Measurements from ENCODE around the gene BCO1. TPM values are rescaled to one million over a fixed set of nuclear protein-coding genes. Genes with fewer than 3 reads are reported as not detected.
A peak's percentile ranks its signal among the peaks of the same experiment; 100 is the strongest.

The BCO1 gene
- total RNA-seq, 4 donors from 2014 or later = not detected

GRCh38 chr16:81237282-81237681, 1.2 kb upstream of the BCO1 start:
- no peaks in the 10 kb centered on the region for H3K36me3 ChIP-seq
- H3K27ac ChIP-seq = peak overlapping the region; percentile 71 to 83 (median 76)
- ATAC-seq = peak; percentile 99 to 100
- DNase-seq = peak; percentile 84 to 87
- in situ Hi-C loops (cut with MboI; ENCODE audit: low sequenced_read_pairs in 4 of 4) = loop anchor here in 1 of 4 donors (25.0 kb wide), 1 partner anchor 100 kb away; no protein-coding TSS in a partner anchor
- TF ChIP-seq, protein P1, sequence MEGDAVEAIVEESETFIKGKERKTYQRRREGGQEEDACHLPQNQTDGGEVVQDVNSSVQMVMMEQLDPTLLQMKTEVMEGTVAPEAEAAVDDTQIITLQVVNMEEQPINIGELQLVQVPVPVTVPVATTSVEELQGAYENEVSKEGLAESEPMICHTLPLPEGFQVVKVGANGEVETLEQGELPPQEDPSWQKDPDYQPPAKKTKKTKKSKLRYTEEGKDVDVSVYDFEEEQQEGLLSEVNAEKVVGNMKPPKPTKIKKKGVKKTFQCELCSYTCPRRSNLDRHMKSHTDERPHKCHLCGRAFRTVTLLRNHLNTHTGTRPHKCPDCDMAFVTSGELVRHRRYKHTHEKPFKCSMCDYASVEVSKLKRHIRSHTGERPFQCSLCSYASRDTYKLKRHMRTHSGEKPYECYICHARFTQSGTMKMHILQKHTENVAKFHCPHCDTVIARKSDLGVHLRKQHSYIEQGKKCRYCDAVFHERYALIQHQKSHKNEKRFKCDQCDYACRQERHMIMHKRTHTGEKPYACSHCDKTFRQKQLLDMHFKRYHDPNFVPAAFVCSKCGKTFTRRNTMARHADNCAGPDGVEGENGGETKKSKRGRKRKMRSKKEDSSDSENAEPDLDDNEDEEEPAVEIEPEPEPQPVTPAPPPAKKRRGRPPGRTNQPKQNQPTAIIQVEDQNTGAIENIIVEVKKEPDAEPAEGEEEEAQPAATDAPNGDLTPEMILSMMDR (IDR thresholded peaks at IDR 0.05 in 4 of 5, conservative IDR thresholded peaks at IDR 0.05 in 1 of 5) = no peak
- peak in 1 of 2 donors; percentile 11 for TF ChIP-seq POLR2A (IDR thresholded peaks at IDR 0.05)
- no peak overlapping the region for H3K4me3 ChIP-seq
- intact Hi-C loops (cut with DNase I; ENCODE audit: low total_unique reads) = loop anchor here (1.0 to 2.0 kb wide), 3 partner anchors 56 to 160 kb away; partner anchors contain the start of genes C16orf46 and GAN
- no peaks in the 10 kb centered on the region for H3K27me3 ChIP-seq
- H3K9me3 ChIP-seq = no peaks in the 10 kb centered on the region
- peaks cover 10 to 13% of the 10 kb centered on the region in 2 donors for H3K4me1 ChIP-seq

DNA sequence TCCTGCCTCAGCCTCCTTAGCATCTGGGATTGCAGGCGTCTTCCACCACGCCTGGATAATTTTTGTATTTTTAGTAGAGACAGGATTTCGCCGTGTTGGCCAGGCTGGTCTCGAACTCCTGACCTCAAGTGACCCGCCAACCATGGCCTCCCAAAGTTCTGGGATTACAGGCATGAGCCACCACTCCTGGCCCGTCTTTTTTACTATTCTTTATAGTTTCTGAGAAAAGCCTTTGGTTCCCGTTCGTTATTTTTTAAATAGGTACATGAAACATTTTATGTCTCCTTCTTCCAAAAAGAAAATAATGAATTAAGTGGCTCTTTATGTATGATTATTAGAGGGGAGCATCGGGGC, 570 bp upstream of the BCO1 start:
- Histone ChIP-seq H3K27ac (peak overlapping the region; percentile 71 to 83 (median 76)), H3K4me1 (peaks cover 10 to 13% of the 10 kb centered on the region in 2 donors), H3K36me3 (no peaks in the 10 kb centered on the region), H3K4me3 (peak overlapping the region in 2 of 4 donors; percentile 27 to 47), H3K27me3 (no peaks in the 10 kb centered on the region), H3K9me3 (no peaks in the 10 kb centered on the region)
- DNase-seq (no peak), ATAC-seq (no peak)
- intact Hi-C loops (cut with DNase I; ENCODE audit: low total_unique reads) = loop anchor here (1.0 to 2.0 kb wide), 3 partner anchors 57 to 161 kb away; partner anchors contain the start of genes C16orf46 and GAN
- in situ Hi-C loops (cut with MboI; ENCODE audit: low sequenced_read_pairs in 4 of 4) = loop anchor here in 1 of 4 donors (25.0 kb wide), 1 partner anchor 99 kb away; no protein-coding TSS in a partner anchor
- TF ChIP-seq, protein P1 (IDR thresholded peaks at IDR 0.05 in 4 of 5, conservative IDR thresholded peaks at IDR 0.05 in 1 of 5) = no peak
- no peak for TF ChIP-seq POLR2A (IDR thresholded peaks at IDR 0.05)

- no peak overlapping the region for H3K4me3 ChIP-seq
- ATAC-seq (no peak), DNase-seq (no peak)
- no peaks in the 10 kb centered on the region for H3K27me3 ChIP-seq
- intact Hi-C loops (cut with DNase I; ENCODE audit: low total_unique reads) = no loop called here
- no peak overlapping the region for H3K27ac ChIP-seq
- peaks cover 10 to 13% of the 10 kb centered on the region in 2 donors for H3K4me1 ChIP-seq
- TF ChIP-seq, protein P1 (IDR thresholded peaks at IDR 0.05 in 4 of 5, conservative IDR thresholded peaks at IDR 0.05 in 1 of 5) = no peak
- TF ChIP-seq POLR2A (IDR thresholded peaks at IDR 0.05) = no peak
- in situ Hi-C loops (cut with MboI; ENCODE audit: low sequenced_read_pairs in 4 of 4) = loop anchor here in 1 of 4 donors (25.0 kb wide), 1 partner anchor 98 kb away; no protein-coding TSS in a partner anchor
- H3K9me3 ChIP-seq = no peaks in the 10 kb centered on the region
- no peaks in the 10 kb centered on the region for H3K36me3 ChIP-seq
These were observed 1.1 kb downstream of the BCO1 start for GRCh38 chr16:81239367-81240121.

- H3K9me3 ChIP-seq = no peaks in the 10 kb centered on the region
- no peaks in the 10 kb centered on the region for H3K36me3 ChIP-seq
- intact Hi-C loops (cut with DNase I; ENCODE audit: low total_unique reads) = no loop called here
- in situ Hi-C loops (cut with MboI; ENCODE audit: low sequenced_read_pairs in 4 of 4) = loop anchor here in 1 of 4 donors (25.0 kb wide), 1 partner anchor 96 kb away; no protein-coding TSS in a partner anchor
- TF ChIP-seq, protein P1 (IDR thresholded peaks at IDR 0.05 in 4 of 5, conservative IDR thresholded peaks at IDR 0.05 in 1 of 5) = no peak
- TF ChIP-seq POLR2A (IDR thresholded peaks at IDR 0.05) = no peak
- H3K27me3 ChIP-seq = no peaks in the 10 kb centered on the region
- no peak overlapping the region for H3K4me3 ChIP-seq
- H3K4me1 ChIP-seq = peaks cover 10 to 13% of the 10 kb centered on the region in 2 donors
- no peak overlapping the region for H3K27ac ChIP-seq
- DNase-seq (no peak), ATAC-seq (no peak)
These were observed 3.2 kb downstream of the BCO1 start for GRCh38 chr16:81241706-81242105.

Data from gastrocnemius medialis (tissue), 4 donors.